ENCODE measurements around the gene HDHD5.

Gene HDHD5

GRCh38 chr22:17158568-17159503, at the start of gene HDHD5:
HDHD5 (minus strand) TSS chr22:17159277; CDS start chr22:17159251, 26 bp downstream.
- peak; percentile 78 for DNase-seq (ENCODE audit: low read depth, low spot score)

GRCh38 chr22:17205432-17205831, 46.4 kb upstream of the HDHD5 start:
- no peak for DNase-seq (ENCODE audit: low read depth, low spot score)

DNA sequence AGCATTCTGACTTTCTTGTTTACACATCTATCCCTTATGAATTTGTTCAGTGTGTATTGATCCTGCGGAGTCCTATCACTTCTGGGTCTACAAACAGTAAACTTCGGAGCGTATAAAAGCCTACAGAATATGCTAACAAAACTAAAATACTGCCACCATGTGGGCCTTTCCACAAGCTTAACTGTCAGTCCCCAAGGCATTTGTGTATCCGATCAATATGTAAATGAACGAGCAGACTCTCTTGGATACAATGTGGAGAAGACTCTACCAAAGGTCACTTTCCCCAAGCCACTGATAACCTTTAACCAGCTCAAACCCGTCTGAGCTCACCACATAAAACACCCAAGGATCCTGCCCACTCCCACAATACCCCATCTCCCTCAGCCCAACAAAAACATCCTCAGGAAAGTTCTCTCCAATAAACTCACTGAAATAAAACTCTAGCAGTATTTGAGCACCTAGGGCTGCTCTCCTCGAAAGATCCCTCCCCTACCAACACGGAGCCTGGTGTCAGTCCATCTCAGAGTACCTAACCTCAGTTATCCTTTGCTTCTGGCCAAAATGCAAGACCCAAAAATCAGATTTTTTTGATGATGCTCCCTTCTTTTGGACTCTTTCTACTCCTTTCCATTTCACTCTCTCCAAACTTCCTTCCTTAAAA, 42.3 kb upstream of the HDHD5 start:
- DNase-seq (ENCODE audit: low read depth, low spot score) = no peak

DNA sequence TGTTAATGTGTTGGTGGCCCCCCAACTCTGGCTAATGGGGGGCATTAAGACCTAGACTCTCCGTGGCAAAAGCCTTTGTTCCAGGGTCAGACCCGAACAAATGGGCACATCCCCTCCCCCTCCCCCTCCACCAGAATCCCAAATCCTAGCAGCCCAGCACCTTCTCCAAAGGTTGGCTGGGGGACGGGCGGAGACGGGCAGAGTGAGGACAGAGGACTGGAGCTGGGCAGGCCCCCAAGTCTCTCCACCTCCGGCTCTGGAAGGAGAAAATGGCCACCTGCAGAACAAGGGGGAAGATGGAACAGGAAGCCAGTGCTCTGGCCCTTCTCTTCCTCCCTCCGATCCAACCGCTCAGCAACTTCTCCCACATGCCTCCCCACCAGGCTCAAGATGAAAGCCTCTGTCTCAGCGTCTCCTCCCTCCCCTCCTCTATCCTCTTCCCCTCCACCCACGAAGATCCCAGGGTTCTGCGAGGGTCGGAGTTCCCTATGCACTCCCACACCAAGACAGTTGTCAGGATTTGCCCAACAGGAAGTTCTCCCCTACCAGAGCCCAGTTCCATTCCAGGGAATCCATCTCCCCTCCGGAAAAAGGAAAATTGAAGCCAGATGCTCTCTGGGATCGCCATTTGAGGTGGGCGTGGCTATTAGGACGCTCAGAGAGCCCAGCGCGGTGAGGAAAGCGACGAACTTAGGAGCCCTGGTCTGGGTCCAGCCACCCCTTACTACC, 40.1 kb upstream of the HDHD5 start:
- no peak for DNase-seq (ENCODE audit: low read depth, low spot score)

- no peak for DNase-seq (ENCODE audit: low read depth, low spot score)
Observed at GRCh38 chr22:17198170-17199002, 39.3 kb upstream of the HDHD5 start.

GRCh38 chr22:17194213-17194612, 35.1 kb upstream of the HDHD5 start:
- DNase-seq (ENCODE audit: low read depth, low spot score) = no peak

DNA sequence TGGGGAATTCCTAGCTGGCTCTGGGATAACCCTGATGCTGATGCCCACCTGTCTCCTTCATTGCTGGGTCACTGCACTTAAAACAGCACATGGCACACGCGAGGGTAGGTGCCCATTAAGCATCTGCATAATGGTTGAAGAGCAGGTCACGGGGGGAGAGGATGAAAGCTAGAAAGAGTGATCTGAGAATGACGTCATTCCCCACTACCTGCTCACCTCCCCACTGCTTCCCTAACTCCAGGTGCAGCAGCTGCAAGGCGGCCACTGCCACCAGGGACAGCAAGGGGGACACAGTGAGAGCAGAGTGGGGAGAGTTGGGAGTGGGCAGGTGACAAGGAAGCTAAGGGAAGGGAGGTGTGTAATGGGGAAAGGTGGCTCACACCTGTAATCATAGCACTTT, 33.1 kb upstream of the HDHD5 start:
- no peak for DNase-seq (ENCODE audit: low read depth, low spot score)

DNA sequence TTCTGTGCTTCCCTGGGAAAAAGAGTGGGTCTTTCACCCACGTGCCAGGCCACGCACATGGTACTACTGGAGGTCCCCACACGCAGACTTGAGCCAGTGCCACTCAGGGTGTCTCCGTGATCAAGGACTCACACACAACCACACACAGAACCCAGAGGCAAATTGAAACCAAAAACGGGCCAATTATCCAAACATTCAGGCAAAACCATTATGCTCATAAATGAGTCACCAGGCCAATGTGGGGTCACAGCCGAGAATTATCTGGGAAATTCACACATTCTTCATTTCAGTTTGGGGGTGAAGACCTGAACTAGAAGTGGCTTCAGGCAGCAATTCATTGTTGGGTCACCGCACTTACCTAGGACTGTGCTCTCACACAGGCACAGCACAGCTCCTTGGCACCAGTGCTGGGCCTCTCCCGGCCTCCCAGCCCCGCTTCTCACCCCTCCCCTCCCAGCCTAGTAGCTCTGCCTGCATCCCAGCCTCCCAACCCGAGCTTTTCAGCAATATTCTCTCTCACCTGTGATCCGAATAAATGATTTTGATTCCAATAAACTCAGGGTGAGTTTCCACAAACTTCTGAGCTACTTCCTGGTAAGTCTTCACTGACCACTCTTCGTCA, 32.2 kb upstream of the HDHD5 start:
- DNase-seq (ENCODE audit: low read depth, low spot score) = no peak

GRCh38 chr22:17190702-17191101, 31.6 kb upstream of the HDHD5 start:
- DNase-seq (ENCODE audit: low read depth, low spot score) = no peak

DNA sequence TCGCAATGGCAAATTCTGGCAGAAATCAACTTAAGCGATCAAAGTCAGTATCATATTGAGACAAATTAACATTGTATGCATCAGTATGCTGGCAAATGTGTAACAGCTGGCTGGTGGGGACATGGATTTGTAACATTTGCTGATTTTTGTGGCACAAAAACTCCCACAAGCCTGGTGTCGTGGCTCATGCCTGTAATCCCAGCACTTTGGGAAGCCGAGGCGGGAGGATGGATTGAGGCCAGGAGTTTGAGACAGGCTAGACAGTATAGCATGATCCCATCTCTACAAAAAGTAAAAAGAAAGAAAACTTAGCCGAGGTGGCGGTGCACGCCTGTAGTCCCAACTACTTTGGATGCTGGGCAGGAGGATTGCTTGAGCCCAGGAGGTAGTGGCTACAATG, 17.6 kb upstream of the HDHD5 start:
- no peak for DNase-seq (ENCODE audit: low read depth, low spot score)

- no peak for DNase-seq (ENCODE audit: low read depth, low spot score)
Observed at GRCh38 chr22:17172029-17172833, 13.2 kb upstream of the HDHD5 start.

DNA sequence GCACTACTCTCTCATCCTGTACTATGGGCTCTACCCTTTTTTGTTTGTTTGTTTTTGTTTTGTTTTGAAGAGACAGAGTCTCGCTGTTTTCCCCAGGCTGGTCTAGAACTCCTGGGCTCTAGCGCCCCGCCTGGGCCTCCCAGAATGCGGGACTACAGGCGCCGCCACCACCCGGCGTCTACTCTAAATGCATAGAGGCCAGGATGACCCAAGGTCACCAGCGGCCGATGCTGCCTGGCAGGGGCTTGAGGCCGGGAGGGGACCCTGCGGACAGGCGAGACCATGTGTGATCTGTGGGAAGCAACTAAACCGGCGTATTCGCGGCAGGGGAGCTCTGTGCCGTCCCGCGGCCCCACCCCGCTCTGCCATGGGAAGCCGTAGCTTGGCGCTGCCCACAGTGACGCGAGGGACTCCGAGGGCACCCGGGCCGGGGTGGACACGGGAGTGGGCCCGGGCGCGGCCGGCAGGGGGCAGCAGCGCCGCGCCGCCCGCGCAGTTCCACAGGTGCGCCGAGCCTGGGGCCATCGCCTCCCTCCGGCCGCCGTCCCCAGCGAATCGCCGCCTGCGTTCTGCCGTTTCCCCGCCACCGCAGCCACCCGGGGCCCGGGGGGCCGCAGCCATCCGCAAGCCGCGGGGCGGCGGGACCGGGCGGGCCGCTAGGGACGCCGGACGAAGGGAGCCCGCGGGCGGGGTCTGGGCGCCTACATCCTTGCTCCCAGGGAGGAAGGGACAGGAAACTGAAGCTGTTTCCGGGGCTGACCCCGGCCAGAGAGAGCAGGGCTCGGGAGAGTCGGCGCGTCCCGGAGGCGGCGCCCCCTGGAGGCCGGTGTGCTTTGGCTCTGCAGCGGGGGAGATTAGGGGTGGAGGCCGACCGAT, 12.3 kb upstream of the HDHD5 start:
- DNase-seq (ENCODE audit: low read depth, low spot score) = peak; percentile 41

DNA sequence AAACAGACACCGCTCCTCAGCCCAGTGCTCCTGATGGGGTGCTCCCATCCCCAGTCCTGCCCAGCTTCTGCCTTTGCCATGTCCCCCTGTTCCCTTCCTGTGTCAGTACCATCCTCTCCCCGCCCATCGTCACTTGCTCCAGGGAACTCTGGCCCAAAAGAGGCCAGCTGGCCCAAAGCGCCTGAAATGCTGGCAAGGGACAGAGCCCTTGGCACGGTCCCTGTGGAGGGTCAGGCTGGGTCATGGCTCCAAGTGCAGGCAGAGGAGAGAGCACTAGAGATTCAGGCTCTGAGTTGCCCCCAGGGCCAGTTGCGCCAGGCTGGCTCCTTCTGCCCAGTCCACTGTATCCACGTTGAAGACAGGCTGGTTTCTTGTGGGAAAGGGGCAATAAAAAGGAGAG, 8.4 kb upstream of the HDHD5 start:
- DNase-seq (ENCODE audit: low read depth, low spot score) = no peak

GRCh38 chr22:17164392-17165024, 5.4 kb upstream of the HDHD5 start:
- DNase-seq (ENCODE audit: low read depth, low spot score) = no peak

DNA sequence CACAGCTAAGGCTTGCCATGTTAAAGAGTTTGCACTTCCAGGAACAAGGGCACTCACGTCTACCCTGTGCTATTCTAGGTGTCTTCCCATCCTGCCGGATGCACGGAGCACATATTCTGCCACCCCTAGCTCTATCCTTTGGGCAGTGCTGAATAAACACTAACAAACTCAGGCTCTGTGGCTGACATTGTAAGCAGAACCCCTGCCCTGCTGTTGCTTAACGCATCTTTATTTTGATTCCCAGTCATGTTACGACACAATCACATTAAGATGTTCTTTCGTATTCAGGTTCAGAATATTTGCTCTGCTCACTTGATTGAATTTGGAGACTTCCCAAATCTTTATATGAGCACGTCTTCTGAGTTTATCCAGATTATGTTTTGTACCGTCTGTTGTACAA, 3.7 kb upstream of the HDHD5 start:
- no peak for DNase-seq (ENCODE audit: low read depth, low spot score)

DNA sequence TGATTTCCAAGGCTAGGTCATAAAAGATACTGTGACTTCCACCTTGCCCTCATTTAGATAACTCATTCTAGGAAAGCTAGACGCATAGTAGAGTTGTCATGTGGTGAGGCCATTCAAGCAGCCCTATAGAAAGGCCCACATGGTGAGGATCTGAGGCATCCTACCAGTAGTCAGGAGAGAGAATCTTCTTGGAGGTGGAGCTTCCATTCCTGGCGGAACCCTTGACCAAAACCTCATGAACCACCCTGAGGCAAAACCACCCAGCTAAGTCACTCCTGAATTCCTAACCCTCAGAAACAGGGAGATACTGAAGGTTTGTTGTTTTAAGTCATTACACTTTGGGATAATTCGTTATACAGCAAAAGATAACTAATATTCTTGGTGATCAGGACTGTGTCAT, 2.9 kb upstream of the HDHD5 start:
- no peak for DNase-seq (ENCODE audit: low read depth, low spot score)

DNA sequence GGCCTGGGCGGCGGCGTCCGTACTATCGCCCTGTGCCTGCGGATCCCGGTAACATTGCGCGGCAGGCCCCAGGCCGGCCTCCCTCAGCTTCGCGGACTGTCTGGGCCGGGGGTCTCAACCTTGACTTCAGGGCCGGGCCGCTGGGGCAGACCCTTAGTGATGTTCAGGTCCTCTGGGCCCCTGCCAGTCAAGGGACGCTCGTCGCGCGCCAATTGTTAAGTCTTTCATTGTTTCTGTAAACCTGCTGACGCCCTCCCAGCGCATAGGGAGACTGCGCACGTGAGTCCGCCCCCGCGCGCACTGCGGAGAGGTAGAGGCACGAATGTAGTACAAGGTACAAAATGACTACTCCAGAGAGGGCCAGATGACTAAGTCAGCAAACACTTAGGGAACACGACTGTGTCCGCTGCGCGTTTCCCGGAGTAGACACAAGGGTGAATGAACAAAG, 451 bp upstream of the HDHD5 start:
- peak; percentile 26 for DNase-seq (ENCODE audit: low read depth, low spot score)

- DNase-seq (ENCODE audit: low read depth, low spot score) = no peak
Observed at GRCh38 chr22:17158176-17158567, 905 bp downstream of the HDHD5 start.

DNA sequence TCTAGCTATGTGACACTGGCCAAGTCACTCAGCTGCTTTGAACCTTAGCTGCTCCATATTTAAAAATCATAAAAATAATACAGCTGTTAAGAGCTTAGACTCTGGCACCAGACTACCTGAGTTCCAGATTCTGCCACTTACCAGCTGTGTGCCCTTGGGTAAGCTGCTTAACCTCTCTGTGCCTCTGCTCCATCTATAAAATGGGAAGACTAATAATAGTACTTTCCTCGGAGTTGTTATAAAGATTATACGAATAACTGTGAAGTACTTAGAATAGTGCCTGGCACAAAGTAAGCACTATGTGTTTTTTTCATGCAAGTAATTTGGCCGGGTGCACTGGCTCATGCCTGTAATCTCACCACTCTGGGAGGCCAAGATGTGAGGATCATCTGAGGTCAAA, 1.4 kb downstream of the HDHD5 start:
- DNase-seq (ENCODE audit: low read depth, low spot score) = no peak

Measured in activated CD4-positive, CD25-positive, alpha-beta regulatory T cell treated with anti-CD3 and anti-CD28 coated beads, Interleukin-2, amount 50 U/mL, for 16 hours (primary cell).